ENCODE measurements around the gene ALDH1A2. TPM values are rescaled to one million over a fixed set of nuclear protein-coding genes. Genes with fewer than 3 reads are reported as not detected.

The ALDH1A2 gene
- total RNA-seq, 4 donors from 2014 or later: 8.0 to 24.3 (median 13.9) TPM

- 60 to 72% methylated on average over 2 of the region's 2 CpGs for WGBS, 2 donors
- no peak for TF ChIP-seq CTCF (IDR thresholded peaks at IDR 0.05)
- TF ChIP-seq POLR2A (IDR thresholded peaks at IDR 0.05): no peak
- TF ChIP-seq EP300 (IDR thresholded peaks at IDR 0.05): no peak
- Histone ChIP-seq H3K9me3 (peaks cover 0 to 8% (median 0%) of the 10 kb centered on the region in 4 donors), H3K27me3 (no peaks in the 10 kb centered on the region), H3K27ac (no peak overlapping the region), H3K4me1 (no peaks in the 10 kb centered on the region), H3K4me3 (no peak overlapping the region), H3K36me3 (no peaks in the 10 kb centered on the region)
- DNase-seq (ENCODE audit: low spot score in 2 of 2): no peak
Observed at GRCh38 chr15:58095415-58095814, 29.9 kb upstream of the ALDH1A2 start.

GRCh38 chr15:58087871-58088270 is 22.4 kb upstream of the ALDH1A2 start:
- TF ChIP-seq CTCF (IDR thresholded peaks at IDR 0.05) (no peak), EP300 (IDR thresholded peaks at IDR 0.05) (no peak), POLR2A (IDR thresholded peaks at IDR 0.05) (no peak)
- Histone ChIP-seq H3K27ac (no peak overlapping the region), H3K9me3 (peaks cover 0 to 3% (median 0%) of the 10 kb centered on the region in 4 donors), H3K4me3 (no peak overlapping the region), H3K4me1 (no peaks in the 10 kb centered on the region), H3K27me3 (no peaks in the 10 kb centered on the region), H3K36me3 (no peaks in the 10 kb centered on the region)
- 55 to 56% methylated on average over 2 of the region's 2 CpGs for WGBS, 2 donors
- DNase-seq (ENCODE audit: low spot score in 2 of 2): no peak

DNA sequence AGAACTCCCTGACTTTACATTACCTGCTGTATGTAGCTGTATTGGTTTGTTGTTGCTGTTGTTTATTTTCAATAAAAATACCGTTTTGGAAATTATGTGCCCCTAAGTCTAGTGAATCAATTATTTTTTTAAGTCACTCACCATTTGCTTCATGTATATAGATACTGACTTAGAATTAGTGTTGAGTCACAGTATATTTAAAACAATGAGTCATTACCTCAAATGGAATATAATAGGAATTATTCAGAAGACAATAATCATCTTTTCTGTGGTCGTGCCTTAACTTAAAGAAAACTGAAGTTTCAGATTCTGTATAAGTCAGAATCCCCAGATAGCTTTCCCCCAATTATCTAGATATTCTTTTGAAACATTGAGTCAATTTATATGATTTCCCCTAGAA is 21.0 kb upstream of the ALDH1A2 start:
- WGBS, 2 donors: 64 to 79% methylated on average over 2 of the region's 2 CpGs
- no peaks in the 10 kb centered on the region for H3K4me1 ChIP-seq
- TF ChIP-seq CTCF (IDR thresholded peaks at IDR 0.05) (no peak), POLR2A (IDR thresholded peaks at IDR 0.05) (no peak)

DNA sequence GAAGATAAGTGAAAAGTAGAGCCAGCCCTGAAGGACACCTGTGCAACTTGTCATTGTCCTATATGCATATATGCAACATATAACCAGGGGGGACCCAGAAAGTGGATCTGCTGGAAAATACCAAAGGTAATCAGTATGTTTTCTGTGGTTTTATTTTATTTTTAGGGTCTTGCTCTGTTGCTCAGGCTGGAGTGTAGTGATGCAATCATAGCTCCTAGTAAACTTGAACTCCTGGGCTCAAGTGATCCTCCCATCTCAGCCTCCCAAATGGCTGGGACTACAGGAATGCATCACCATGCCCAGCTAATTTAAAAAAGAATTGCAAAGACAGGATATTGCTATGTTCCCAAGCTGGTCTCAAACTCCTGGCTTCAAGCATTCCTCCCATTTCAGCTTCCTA is 18.0 kb upstream of the ALDH1A2 start:
- no peaks in the 10 kb centered on the region for H3K27me3 ChIP-seq
- H3K9me3 ChIP-seq: no peaks in the 10 kb centered on the region
- no peak overlapping the region for H3K27ac ChIP-seq
- H3K36me3 ChIP-seq: no peaks in the 10 kb centered on the region
- TF ChIP-seq EP300 (IDR thresholded peaks at IDR 0.05) (no peak), POLR2A (IDR thresholded peaks at IDR 0.05) (no peak), CTCF (IDR thresholded peaks at IDR 0.05) (no peak)
- H3K4me3 ChIP-seq: no peak overlapping the region
- H3K4me1 ChIP-seq: no peaks in the 10 kb centered on the region
- DNase-seq (ENCODE audit: low spot score in 2 of 2): no peak

More for the DNA sequence above, 21.0 kb upstream of the ALDH1A2 start:
- Histone ChIP-seq H3K27ac (no peak overlapping the region), H3K27me3 (no peaks in the 10 kb centered on the region), H3K4me3 (no peak overlapping the region), H3K9me3 (peaks cover 0 to 3% (median 0%) of the 10 kb centered on the region in 4 donors), H3K36me3 (no peaks in the 10 kb centered on the region)
- no peak for DNase-seq (ENCODE audit: low spot score in 2 of 2)

DNA sequence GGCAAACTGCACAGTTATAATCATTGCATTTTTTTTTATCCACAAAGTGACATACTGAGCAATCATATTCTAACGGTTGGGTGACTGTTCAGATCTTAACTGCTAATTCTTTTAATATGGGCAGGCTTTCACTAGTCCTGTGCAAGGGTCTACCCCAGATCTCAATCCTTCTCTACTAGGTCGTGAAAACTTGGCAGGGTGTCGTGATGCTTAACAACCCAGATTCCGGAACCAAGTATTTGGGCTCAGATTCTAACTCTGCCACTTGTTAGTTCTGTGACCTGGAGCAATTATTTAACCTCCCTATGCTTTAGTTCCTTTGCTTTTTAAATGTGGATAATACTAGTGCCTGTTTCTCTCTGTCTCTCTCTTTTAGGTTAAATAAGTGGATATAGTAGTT is 16.4 kb upstream of the ALDH1A2 start:
- H3K27ac ChIP-seq: no peak overlapping the region
- WGBS, 2 donors: 86 to 89% methylated on average over 4 of the region's 4 CpGs
- H3K9me3 ChIP-seq: no peaks in the 10 kb centered on the region
- TF ChIP-seq POLR2A (IDR thresholded peaks at IDR 0.05) (no peak), EP300 (IDR thresholded peaks at IDR 0.05) (no peak), CTCF (IDR thresholded peaks at IDR 0.05) (no peak)
- no peak for DNase-seq (ENCODE audit: low spot score in 2 of 2)
- no peaks in the 10 kb centered on the region for H3K4me1 ChIP-seq
- H3K27me3 ChIP-seq: no peaks in the 10 kb centered on the region
- no peaks in the 10 kb centered on the region for H3K36me3 ChIP-seq
- no peak overlapping the region for H3K4me3 ChIP-seq

Measured in tibial nerve (tissue), 4 donors.